Activated gamma-delta T cell treated with Interleukin-2 at 50 U/mL for 16 hours (primary cell): ENCODE measurements around the gene NOPCHAP1.

Experiments
- DNase-seq: peaks from one replicate; pipeline ENCODE4 v3.0.0-alpha.2; 2020

The NOPCHAP1 gene

DNA sequence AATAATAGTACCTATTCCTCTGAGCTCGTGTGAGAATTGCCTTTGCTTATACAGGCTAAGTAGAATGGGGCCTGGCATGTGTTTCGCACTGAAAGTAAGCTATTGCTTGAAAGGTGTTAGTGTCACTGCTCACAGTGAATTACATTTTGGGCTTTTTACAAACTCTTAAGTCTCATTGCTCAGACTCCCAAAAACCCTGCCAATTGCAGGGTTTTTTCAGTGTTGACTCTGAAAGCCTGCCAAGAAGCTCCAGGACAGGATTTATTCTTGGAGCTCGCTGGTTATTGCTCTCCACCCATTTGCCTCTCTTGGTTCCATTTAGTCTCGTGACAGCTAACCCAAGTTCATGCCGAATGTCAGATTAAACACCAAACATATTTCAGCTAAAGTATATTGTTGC lies 39.8 kb downstream of the NOPCHAP1 start:
- DNase-seq, result no peak

DNA sequence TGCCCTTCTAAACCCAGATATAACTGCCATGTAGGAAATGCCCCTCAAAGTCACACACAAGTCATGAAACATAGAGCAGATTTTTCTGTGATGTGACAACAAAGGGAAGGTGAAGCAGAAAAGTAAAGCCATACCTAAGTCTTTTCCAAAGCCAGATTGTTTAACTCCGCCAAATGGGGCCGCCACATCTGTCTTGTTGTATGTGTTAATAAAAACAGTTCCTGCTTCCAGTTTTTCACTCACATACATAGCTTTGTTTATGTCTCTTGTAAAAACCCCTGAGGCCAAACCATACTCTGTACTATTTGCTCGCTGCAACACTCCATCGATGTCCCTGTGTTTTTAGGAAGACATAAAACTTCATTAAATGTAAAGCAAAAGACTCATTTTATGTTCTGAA lies 40.3 kb downstream of the NOPCHAP1 start:
- no peak for DNase-seq

DNA sequence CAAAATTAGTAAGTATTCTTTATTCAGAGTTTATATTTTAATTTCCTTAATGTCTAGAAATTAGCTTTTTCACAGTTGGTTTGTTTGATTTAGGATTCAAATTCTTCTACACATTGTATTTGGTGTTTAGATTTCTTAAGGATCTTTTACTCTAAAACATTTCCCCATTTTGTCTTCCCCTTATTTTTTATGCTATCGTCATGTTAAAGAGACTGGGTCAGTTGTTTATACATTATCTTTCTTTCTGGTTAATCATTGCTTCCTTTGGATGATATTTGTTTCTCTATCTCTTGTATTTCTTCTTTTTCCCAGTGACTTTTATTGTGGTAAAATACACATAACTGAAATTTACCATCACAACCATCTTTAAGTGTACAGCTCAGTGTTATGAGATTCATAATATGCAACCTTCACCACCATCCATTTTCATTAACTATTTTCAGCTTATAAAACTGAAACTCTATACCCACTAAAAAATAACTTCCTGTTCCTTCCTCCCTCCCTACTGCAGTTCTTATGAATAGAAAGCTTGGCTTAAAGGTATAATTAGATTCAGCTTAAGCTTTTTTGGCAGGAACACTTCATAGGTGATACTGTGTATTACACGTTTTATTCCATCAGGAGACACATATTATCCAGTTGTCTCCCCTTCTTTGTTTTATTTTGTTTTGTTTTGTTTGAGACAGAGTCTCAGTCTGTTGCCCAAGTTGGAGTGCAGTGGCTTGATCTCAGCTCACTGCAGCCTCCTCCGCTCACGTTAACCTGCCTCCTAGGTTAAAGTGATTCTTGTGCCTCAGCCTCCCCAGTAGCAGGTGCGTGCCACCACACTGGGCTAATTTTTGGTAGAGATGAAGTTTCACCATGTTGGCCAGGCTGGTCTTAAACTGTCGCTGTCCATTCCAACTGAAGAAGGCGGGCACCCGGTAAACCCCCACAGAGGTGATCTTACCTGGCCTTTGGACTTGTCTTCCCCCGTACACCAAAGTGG lies 45.0 kb downstream of the NOPCHAP1 start:
- DNase-seq, result no peak

DNA sequence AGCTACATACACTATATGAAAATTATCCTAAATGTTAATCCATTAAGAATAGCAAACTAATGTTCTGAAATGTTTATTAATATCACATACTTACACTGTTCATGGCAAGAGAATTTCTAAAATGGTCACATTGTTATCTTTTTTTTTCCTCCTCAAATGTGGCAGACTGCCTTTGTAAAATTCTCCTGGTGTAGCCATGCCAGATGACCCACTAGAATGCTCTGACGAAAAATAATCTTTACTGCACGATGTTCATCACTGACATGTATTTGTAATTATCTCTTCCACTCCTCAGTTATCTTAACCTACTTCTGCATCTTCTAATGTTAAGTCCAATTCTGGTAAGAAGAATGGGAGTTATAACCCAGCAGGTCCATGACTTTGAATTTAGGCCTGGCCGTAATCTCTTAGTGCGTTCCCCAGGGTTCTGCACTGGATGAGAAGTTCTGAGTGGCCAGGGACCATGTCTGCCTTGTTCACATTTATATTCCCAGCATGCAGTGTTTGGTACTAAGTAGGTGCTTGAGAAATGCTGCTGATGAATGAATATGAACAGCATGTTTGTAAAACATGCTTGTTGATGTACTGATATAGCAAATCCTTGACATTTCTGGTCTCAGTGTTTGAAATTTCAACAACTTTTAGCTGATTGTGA lies 46.7 kb downstream of the NOPCHAP1 start:
- DNase-seq, result no peak

DNA sequence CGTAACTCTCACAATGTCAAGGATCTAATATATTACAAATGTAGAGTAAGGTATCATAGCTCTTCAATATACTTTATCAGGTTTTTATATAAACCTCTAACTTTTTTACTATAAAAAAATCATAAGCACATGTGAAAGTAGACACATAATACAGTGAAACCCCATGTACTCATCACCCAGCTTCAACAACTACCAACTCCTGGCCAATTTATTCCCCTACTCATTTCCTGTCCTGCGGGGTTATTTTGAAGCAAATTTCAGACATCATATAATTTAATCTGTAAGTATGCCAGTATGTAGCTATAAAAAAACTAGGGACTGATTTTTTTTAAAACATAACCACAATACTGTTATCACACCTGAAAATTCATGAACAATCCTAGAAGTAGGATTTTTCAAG lies 47.7 kb downstream of the NOPCHAP1 start:
- DNase-seq, result no peak
